Stomach (tissue), 9 donors: ENCODE measurements around the gene LRRC4C. TPM values are rescaled to one million over a fixed set of nuclear protein-coding genes. Genes with fewer than 3 reads are reported as not detected.
A peak's percentile ranks its signal among the peaks of the same experiment; 100 is the strongest.

Experiments
- DNase-seq, 2 donors: peaks; one replicate each; pipeline versions ENCODE4 v3.0.0 to v3.0.0-alpha.2; 2013 to 2019
- H3K27ac ChIP-seq, 5 donors: fragments of 200-600 bp in 4 of 5; sonication (generic) in 4 of 5; one replicate each; pipeline ENCODE4 v1.5.1; 2013 to 2019; ENCODE audit warnings: mild to moderate bottlenecking in 1 of 5, moderate library complexity in 1 of 5
- H3K27me3 ChIP-seq, 3 donors: fragments of 200-600 bp; sonication (generic); one replicate each; pipeline ENCODE4 v1.5.1; 2017 to 2019; ENCODE audit warnings: mixed run types in 1 of 3
- H3K36me3 ChIP-seq, 4 donors: fragments of 200-600 bp; sonication (generic); 1 replicate in 3 of 4; 2 replicates in 1 of 4; pipeline ENCODE4 v1.5.1; 2016 to 2019
- H3K4me1 ChIP-seq, 4 donors: fragments of 200-600 bp; sonication (generic); one replicate each; pipeline ENCODE4 v1.5.1; 2016 to 2019
- H3K4me3 ChIP-seq, 4 donors: fragments of 200-600 bp; sonication (generic) in 3 of 4; one replicate each; pipeline ENCODE4 v1.5.1; 2016 to 2019; ENCODE audit warnings: mild to moderate bottlenecking in 1 of 4
- H3K9me3 ChIP-seq, 4 donors: fragments of 200-600 bp; sonication (generic); one replicate each; pipeline ENCODE4 v1.5.1; 2016 to 2019
- EP300 ChIP-seq: sonication (generic); formaldehyde crosslinking; IDR thresholded peaks from one replicate; pipeline ENCODE4 v1.6.1; 2017; ENCODE audit warnings: antibody characterized with exemption
- POLR2A ChIP-seq, 4 donors: fragments of 450-650 bp; IDR thresholded peaks; one replicate each; pipeline ENCODE4 v1.6.1; 2016; ENCODE audit warnings: antibody characterized with exemption in 4 of 4, control low read depth in 2 of 4, mild to moderate bottlenecking in 1 of 4, moderate library complexity in 1 of 4
- POLR2AphosphoS5 ChIP-seq, 3 donors: sonication (generic); formaldehyde crosslinking; IDR thresholded peaks; one replicate each; pipeline ENCODE4 v1.6.1; 2016; ENCODE audit warnings: antibody characterized with exemption in 3 of 3
- WGBS, 5 donors: extraction: QIAGEN DNeasy Blood & Tissue Kit in 3 of 5; methylation state at CpG; one replicate each; pipeline versions ENCODE4 v1.1.5 to v1.1.7; 2013 to 2018; 5-methylcytosine and 5-hydroxymethylcytosine counted together
- intact Hi-C: fragments of 100-400 bp; cut with DNase I; formaldehyde crosslinking; loops from one replicate; pipeline ENCODE4 v1.15.1; 2023; ENCODE audit warnings: low total_unique reads
- polyA plus RNA-seq, 3 donors: library from polyadenylated mRNA; stranded (reverse); fragments of 200-250 nt; gene quantifications; one replicate each; pipeline ENCODE4 v1.2.3, GENCODE V29; 2013
- total RNA-seq, 5 donors: library from RNA; depleted of rRNA; stranded (reverse); fragments of >200 nt; gene quantifications; one replicate each; pipeline versions ENCODE4 v1.1.0 to v1.2.3, GENCODE V29; 2014 to 2016
- TF ChIP-seq, protein P1 (sequence below), 7 experiments: fragments of 450-650 bp in 4 of 7; fragments of 200-600 bp in 3 of 7; sonication (generic) in 3 of 7; IDR thresholded peaks; one replicate each; pipeline ENCODE4 v1.5.1; 2016 to 2019; ENCODE audit warnings: antibody characterized with exemption in 7 of 7, control low read depth in 2 of 7, mild to moderate bottlenecking in 1 of 7
- donor health status: healthy with polysubstance abuse.
- donor health status: Bipolar disorder and iron deficiency.
- donor health status: healthy.

LRRC4C gene
- total and polyA plus RNA-seq, 8 donors = 0.31 to 3.3 (median 0.45) TPM; not detected in 4

DNA sequence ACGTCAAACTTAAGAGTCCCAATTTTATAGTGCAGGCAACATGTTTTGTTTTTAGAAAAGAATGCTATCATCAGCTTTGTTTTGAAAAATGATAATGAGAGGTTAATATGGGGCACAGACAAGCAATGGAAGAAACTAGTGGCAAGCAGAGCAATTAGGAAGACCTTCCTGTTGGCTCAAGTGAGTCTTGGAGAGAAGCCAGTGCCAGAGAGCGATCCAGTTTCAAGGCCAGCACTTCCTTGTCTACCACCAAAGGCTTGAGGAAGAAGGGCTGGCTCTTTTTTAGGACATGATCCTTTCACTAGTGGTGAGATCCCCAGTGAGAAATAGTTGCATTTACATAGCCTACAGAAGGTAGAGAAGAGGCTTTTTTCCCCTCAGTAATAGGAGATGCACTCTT lies 1340.7 kb downstream of the LRRC4C start:
- Histone ChIP-seq H3K4me1 (peaks cover 0 to 3% (median 0%) of the 10 kb centered on the region in 4 donors), H3K27ac (no peak overlapping the region), H3K9me3 (peaks cover 0 to 6% (median 2%) of the 10 kb centered on the region in 4 donors), H3K4me3 (no peak overlapping the region), H3K27me3 (no peaks in the 10 kb centered on the region), H3K36me3 (no peaks in the 10 kb centered on the region)
- WGBS, 5 donors = 48 to 56% (median 49%) methylated on average over 2 of the region's 2 CpGs
- intact Hi-C loops = no loop called here
- peak; percentile 11 to 41 for DNase-seq
- no peak for TF ChIP-seq EP300
- TF ChIP-seq POLR2A (IDR thresholded peaks at IDR 0.05) = no peak
- TF ChIP-seq, protein P1, sequence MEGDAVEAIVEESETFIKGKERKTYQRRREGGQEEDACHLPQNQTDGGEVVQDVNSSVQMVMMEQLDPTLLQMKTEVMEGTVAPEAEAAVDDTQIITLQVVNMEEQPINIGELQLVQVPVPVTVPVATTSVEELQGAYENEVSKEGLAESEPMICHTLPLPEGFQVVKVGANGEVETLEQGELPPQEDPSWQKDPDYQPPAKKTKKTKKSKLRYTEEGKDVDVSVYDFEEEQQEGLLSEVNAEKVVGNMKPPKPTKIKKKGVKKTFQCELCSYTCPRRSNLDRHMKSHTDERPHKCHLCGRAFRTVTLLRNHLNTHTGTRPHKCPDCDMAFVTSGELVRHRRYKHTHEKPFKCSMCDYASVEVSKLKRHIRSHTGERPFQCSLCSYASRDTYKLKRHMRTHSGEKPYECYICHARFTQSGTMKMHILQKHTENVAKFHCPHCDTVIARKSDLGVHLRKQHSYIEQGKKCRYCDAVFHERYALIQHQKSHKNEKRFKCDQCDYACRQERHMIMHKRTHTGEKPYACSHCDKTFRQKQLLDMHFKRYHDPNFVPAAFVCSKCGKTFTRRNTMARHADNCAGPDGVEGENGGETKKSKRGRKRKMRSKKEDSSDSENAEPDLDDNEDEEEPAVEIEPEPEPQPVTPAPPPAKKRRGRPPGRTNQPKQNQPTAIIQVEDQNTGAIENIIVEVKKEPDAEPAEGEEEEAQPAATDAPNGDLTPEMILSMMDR (IDR thresholded peaks at IDR 0.05) = no peak

DNA sequence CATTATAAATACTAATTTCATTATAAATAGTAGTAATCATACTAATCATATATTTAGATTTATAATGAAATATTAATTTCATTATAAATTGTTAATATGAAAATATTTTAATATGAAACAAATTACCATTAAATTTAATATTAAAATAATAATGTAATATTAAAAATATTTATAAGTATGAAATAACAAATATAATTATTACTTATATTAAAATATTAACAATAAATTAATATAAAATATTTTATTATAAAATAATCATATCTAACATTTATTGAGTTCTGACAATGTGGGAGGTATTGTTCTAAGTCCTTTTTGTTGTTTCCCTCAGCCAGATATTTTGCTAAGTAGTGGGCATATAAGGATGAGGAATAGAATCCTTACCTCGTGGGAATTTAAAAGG lies 1341.4 kb downstream of the LRRC4C start:
- DNase-seq = no peak
- no peaks in the 10 kb centered on the region for H3K36me3 ChIP-seq
- no peak overlapping the region for H3K4me3 ChIP-seq
- intact Hi-C loops = no loop called here
- H3K9me3 ChIP-seq = no peaks in the 10 kb centered on the region
- TF ChIP-seq, protein P1 (IDR thresholded peaks at IDR 0.05) = no peak
- TF ChIP-seq POLR2AphosphoS5 (IDR thresholded peaks at IDR 0.05) (no peak), EP300 (no peak), POLR2A (IDR thresholded peaks at IDR 0.05) (no peak)
- WGBS, 5 donors = 41 to 73% (median 67%) methylated on average over 1 of the region's 1 CpG
- no peaks in the 10 kb centered on the region for H3K27me3 ChIP-seq
- H3K27ac ChIP-seq = no peak overlapping the region
- H3K4me1 ChIP-seq = peaks cover 0 to 3% (median 0%) of the 10 kb centered on the region in 4 donors

DNA sequence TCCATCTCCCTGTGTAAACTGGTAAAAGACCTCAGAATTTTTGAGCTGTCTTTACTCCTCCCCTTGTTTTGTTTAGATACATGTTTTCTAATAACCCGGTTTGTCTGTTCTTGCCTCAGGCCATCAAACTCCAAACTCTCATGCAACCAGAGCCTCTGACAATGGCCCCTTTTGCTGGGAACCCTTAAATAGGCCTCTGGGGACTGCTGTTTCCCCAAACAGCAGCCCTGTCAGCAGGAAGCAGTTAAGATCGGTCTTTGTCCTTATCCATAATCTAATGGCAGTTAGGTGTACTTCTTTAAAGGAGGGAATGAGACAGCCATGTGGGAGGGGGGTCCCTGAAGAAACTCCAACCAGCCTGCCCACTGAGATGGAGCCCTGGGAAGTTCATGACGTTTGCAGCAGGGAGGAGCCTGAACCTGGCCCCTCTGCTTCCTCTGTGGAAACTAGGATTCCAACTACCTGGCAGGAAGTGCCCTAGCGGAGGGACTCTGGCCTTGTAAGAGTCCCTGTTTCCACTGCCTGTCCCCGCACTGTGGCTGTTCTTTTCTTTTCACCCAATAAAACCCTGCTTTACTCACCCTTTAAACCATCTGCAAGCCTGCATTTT lies 1354.4 kb downstream of the LRRC4C start:
- H3K27me3 ChIP-seq = no peaks in the 10 kb centered on the region
- intact Hi-C loops = no loop called here
- no peak overlapping the region for H3K4me3 ChIP-seq
- H3K9me3 ChIP-seq = no peaks in the 10 kb centered on the region
- H3K4me1 ChIP-seq = no peaks in the 10 kb centered on the region
- no peaks in the 10 kb centered on the region for H3K36me3 ChIP-seq
- DNase-seq = no peak
- 70 to 74% (median 73%) methylated on average over 5 of the region's 5 CpGs for WGBS, 5 donors
- TF ChIP-seq POLR2A (IDR thresholded peaks at IDR 0.05) (no peak), POLR2AphosphoS5 (IDR thresholded peaks at IDR 0.05) (no peak), EP300 (no peak)
- TF ChIP-seq, protein P1 (IDR thresholded peaks at IDR 0.05) = no peak
- no peak overlapping the region for H3K27ac ChIP-seq

DNA sequence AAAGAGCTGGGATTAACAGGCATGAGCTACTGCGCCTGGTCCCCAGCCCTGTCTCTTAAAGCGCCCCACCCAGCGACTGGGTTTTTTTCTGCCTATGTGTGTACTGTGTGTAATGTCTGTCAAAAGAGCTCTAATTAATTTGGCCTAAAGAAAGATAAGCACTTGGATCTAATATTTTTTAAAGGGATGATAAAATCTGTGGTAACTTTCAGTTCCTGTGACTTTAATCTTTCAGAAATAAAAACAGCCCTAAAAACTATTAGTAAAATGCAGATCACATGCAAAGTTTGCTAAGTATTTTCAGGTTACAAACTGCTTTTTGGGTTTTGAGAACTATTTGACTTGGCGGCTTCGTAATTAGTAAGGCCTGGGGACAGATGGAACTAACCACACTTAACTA lies 1358.7 kb downstream of the LRRC4C start:
- Histone ChIP-seq H3K27ac (no peak overlapping the region), H3K36me3 (no peaks in the 10 kb centered on the region), H3K27me3 (no peaks in the 10 kb centered on the region), H3K4me1 (no peaks in the 10 kb centered on the region), H3K9me3 (no peaks in the 10 kb centered on the region), H3K4me3 (no peak overlapping the region)
- no peak for DNase-seq
- intact Hi-C loops = no loop called here
- TF ChIP-seq POLR2AphosphoS5 (IDR thresholded peaks at IDR 0.05) (no peak), POLR2A (IDR thresholded peaks at IDR 0.05) (no peak), EP300 (no peak)
- TF ChIP-seq, protein P1 (IDR thresholded peaks at IDR 0.05) = no peak
- WGBS, 5 donors = 78 to 92% (median 89%) methylated on average over 5 of the region's 5 CpGs
